GM19035 (cell line): ENCODE results near the gene ITIH3.

Experiments used
- ATAC-seq: cut with Tn5 transposase; IDR thresholded peaks from one replicate; pipeline ENCODE4 v1.9.1; 2021; ENCODE audit not compliant: unreplicated experiment

Gene ITIH3

GRCh38 chr3:52779837-52780585 lies 14.6 kb upstream of the ITIH3 start:
- no peak for ATAC-seq

DNA sequence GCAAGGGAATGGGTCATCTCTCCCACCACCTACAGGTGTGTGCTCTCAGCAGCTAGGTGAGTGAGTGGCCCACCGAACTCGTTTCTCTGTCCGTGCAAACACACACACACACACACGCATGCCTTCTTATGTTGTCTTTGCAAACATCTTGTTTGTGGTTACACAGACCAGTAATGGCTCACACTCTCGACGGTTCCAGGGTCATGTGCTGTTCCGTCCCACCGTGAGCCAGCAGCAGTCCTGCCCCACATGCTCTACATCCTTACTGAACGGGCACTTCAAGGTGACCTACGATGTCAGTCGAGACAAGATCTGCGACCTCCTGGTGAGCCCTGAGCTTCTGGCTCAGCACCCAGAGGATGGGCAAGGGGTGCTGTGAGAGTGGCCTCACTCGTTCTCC lies 12.9 kb upstream of the ITIH3 start:
- ATAC-seq = no peak

DNA sequence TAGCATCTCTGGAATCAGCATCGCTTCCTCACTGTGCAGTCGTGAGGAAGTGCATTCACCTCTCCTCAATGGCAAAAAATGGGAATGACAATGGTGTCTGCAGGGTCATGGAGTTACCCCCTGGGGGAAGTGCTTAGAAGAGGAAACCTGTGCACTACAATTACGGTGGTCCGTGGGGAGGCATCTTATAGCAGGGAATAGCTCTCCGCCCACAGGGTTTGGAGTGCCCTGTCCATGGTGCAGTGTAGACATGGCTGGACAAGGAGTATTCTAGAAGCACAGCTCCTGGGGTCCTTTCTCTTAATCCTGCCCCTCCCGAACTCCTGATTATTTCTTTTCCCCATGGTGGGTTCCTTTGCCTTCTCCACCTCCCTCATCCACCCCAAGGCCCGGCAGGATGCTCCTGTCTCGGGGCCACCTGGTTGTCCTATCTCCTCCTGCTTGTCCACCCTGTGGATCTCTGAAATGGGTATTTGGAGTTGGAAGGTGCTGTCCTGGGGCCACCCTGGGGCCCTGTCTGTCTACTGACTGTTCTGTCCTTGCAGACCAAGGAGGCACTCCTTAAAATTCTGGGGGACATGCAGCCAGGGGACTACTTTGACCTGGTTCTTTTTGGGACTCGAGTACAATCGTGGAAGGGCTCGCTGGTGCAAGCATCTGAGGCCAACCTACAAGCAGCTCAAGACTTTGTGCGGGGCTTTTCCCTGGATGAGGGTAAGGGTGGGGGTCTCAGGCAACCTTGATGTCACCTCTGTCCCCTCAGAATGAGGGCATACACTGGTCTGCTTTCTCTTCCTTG lies 12.0 kb upstream of the ITIH3 start:
- ATAC-seq = no peak

DNA sequence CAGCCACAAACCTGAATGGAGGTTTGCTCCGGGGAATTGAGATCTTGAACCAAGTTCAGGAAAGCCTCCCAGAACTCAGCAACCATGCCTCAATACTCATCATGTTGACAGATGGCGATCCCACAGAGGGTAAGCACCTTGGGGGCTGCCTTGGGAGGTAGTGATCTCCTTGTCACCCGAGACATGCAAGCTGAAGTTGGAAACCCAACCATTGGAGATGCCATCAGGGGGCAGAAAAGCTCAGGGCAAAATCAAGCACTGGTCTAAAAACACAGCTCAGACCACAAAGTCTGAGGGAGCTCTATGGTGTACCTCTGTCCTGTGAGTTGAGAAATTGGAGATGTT lies 11.4 kb upstream of the ITIH3 start:
- ATAC-seq = no peak

- no peak for ATAC-seq
These were observed 10.5 kb upstream of the ITIH3 start for GRCh38 chr3:52784021-52784621.

GRCh38 chr3:52784931-52785590 lies 9.5 kb upstream of the ITIH3 start:
- ATAC-seq = no peak

GRCh38 chr3:52786330-52787215 lies 8.0 kb upstream of the ITIH3 start:
- no peak for ATAC-seq

- ATAC-seq = no peak
These were observed 7.3 kb upstream of the ITIH3 start for GRCh38 chr3:52787246-52787645.

DNA sequence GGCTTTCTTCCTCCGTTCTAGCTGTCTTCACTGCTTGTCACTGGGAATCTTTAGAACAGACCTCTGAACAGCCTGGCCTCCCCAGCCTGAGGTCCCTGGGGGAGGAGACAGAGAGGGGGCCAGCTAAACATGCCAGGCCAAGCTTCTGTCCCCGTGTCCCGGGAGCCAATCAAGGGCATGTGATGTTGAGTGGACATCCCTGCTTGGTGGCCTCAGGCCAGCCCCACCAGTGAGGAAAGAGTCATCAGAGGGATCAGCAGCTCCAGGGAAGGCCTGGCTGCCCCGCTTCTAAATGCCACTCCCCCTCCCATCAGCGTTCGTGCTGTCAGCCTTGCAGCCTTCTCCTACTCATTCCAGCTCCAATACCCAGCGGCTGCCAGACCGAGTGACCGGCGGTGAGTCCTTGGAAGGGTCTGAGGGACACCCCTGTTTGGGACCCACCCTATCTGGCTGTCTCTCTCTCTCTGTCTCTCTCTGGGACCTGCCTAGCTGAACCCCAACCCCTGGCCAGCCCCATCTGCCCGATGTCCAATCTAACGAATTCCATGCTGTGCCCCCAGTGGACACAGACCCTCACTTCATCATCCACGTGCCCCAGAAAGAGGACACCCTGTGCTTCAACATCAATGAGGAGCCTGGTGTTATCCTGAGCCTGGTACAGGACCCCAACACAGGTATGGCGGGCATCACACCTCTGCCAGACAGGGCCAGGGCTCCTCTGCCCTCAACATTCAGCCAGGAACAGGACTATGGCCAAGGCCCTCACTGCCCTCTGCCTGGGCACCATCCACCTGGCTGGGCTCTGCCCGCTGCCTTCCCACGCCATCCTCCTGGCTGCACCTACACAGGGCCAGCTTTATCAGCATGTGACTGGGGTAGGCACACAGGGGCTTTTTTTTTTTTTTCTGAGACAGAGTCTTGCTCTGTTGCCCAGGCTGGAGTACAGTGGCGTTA lies 6.6 kb upstream of the ITIH3 start:
- ATAC-seq = no peak

DNA sequence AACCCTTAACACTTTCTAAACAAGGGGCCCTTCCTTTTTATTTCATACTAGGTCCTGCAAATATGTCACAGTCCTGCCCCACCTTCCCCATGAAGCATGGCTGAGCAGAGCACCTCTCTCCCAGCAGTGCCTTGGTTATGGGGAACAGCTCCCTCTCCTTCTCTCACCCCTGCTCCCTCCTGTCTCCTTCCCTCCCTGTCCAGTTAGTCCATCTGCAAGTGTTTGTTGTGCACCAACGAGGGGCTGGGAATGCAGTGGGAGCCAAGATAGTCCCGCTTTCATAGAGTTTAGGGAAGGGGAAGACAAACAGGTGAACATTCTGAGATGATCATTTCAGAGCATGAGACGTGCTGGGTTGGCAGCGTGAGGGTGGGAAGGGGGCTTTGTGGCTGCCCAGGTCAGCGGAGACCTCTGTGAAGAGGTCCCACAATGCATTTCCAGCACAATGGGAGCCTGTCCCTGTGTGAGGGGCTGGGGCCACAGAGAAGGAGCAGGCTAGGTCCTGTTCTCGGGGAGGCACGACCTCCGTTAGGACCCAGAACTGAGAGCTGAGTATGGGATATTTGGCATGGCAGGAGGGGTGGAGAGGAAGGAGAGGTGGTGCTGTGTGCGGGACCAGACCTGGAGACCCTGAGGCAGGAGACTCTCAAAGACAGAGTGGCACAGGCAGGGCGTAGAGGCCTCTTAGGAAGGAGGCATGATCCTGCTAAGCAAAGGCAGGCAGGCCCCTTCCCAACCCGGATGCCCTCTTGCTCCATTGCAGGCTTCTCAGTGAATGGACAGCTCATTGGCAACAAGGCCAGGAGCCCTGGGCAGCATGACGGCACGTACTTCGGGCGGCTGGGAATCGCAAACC lies 5.5 kb upstream of the ITIH3 start:
- ATAC-seq = no peak

DNA sequence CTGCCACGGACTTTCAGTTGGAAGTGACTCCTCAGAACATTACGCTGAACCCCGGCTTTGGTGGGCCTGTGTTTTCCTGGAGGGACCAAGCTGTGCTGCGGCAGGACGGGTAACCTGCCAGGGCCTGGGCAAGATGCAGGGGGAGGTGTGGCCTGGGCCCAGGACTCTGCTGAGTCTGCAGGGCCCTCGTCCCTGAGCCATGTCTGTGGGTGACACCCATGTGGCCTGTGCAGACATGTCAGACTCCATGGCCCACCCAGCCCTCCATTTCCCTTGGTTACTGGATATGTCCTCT lies 4.9 kb upstream of the ITIH3 start:
- no peak for ATAC-seq

- ATAC-seq = no peak
These were observed 4.3 kb upstream of the ITIH3 start for GRCh38 chr3:52790337-52790736.

DNA sequence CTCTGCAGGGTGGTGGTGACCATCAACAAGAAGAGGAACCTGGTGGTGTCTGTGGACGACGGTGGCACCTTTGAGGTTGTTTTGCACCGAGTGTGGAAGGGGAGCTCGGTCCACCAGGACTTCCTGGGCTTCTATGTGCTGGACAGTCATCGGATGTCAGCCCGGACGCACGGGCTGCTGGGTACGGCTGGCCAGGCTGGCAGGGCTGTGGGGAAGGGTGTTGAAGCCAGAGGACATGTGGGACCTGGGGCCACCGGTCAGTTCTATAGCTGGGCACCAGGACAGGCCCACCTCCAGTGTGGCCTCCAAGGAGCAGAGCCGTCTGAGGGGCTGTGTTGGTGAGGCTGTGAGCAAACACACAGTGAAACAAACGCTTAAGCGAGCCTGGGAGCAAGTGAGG lies 3.9 kb upstream of the ITIH3 start:
- no peak for ATAC-seq

- no peak for ATAC-seq
These were observed 3.2 kb upstream of the ITIH3 start for GRCh38 chr3:52791366-52791765.

GRCh38 chr3:52791928-52792327 lies 2.7 kb upstream of the ITIH3 start:
- ATAC-seq = no peak

- no peak for ATAC-seq
These were observed 2.2 kb upstream of the ITIH3 start for GRCh38 chr3:52792413-52792812.

- no peak for ATAC-seq
These were observed 1.5 kb upstream of the ITIH3 start for GRCh38 chr3:52792961-52793695.
